NB4 (cell line): ENCODE measurements around the gene ATP7A.
"Not testable (repeated sequence)": the region's sequence is repeated elsewhere in the genome, so short reads cannot be mapped to it uniquely, and the experiment has no call there.

Experiments
- DNase-seq: peaks from one replicate; pipeline ENCODE4 v3.0.0; 2010; ENCODE audit warnings: low read depth
- H3K4me3 ChIP-seq: one replicate; pipeline ENCODE4 v1.5.1; 2011; ENCODE audit warnings: mild to moderate bottlenecking, low read depth, low read length, moderate library complexity
- MAX ChIP-seq: IDR thresholded peaks from 2 replicates; pipeline ENCODE4 v1.6.1; 2011; ENCODE audit warnings: low read depth, low read length
- MYC ChIP-seq: IDR thresholded peaks from 2 replicates; pipeline ENCODE4 v1.6.1; 2011; ENCODE audit warnings: low read depth, low read length
- POLR2A ChIP-seq: IDR thresholded peaks from 2 replicates; pipeline ENCODE4 v1.6.1; 2011; ENCODE audit warnings: mild to moderate bottlenecking; ENCODE audit not compliant: insufficient read length; ENCODE audit errors: extremely low read depth
- TF ChIP-seq, protein P1 (sequence below): IDR thresholded peaks from one replicate; pipeline ENCODE4 v1.5.1; 2012; ENCODE audit warnings: low read depth, low read length

ATP7A gene

GRCh38 chrX:77899081-77899828, 11.2 kb upstream of the ATP7A start, which contains the start of gene COX7B:
Gene COX7B (plus strand): TSS chrX:77899468. CDS start chrX:77899554, 86 bp downstream.
- TF ChIP-seq POLR2A (peak; percentile 84), MYC (peak; percentile 71), MAX (peak; percentile 19)
- TF ChIP-seq, protein P1, sequence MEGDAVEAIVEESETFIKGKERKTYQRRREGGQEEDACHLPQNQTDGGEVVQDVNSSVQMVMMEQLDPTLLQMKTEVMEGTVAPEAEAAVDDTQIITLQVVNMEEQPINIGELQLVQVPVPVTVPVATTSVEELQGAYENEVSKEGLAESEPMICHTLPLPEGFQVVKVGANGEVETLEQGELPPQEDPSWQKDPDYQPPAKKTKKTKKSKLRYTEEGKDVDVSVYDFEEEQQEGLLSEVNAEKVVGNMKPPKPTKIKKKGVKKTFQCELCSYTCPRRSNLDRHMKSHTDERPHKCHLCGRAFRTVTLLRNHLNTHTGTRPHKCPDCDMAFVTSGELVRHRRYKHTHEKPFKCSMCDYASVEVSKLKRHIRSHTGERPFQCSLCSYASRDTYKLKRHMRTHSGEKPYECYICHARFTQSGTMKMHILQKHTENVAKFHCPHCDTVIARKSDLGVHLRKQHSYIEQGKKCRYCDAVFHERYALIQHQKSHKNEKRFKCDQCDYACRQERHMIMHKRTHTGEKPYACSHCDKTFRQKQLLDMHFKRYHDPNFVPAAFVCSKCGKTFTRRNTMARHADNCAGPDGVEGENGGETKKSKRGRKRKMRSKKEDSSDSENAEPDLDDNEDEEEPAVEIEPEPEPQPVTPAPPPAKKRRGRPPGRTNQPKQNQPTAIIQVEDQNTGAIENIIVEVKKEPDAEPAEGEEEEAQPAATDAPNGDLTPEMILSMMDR, result peak; percentile 34
- H3K4me3 ChIP-seq, result peak within 1 kb of the TSS; percentile 95
- DNase-seq, result peak; percentile 94

GRCh38 chrX:77900688-77901087, 9.8 kb upstream of the ATP7A start:
- DNase-seq, result peak; percentile 48
- peak overlapping the region; percentile 95 for H3K4me3 ChIP-seq
- TF ChIP-seq MAX (no peak), POLR2A (no peak), MYC (no peak)
- TF ChIP-seq, protein P1, result no peak

DNA sequence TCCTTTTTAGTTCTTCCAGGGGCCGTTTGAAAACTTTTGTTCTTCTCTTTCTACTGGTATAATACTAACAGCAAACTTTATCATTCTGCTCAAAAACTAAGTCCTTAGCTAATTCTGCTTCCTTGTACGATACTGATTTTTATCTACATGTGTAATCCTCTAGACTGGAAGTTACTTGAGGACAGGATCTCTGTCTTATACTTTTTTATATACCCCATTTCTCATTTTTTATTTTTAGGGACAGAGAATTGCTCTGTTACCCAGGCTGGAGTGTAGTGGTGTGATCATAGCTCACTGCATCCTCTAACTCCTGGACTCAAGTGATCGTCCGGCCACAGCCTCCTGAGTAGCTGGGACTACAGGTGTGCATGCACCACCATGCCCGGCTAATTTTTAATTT, 9.0 kb upstream of the ATP7A start:
- TF ChIP-seq, protein P1, result no peak
- TF ChIP-seq POLR2A (no peak), MAX (no peak), MYC (no peak)
- peak overlapping the region; percentile 95 for H3K4me3 ChIP-seq
- DNase-seq, result no peak

DNA sequence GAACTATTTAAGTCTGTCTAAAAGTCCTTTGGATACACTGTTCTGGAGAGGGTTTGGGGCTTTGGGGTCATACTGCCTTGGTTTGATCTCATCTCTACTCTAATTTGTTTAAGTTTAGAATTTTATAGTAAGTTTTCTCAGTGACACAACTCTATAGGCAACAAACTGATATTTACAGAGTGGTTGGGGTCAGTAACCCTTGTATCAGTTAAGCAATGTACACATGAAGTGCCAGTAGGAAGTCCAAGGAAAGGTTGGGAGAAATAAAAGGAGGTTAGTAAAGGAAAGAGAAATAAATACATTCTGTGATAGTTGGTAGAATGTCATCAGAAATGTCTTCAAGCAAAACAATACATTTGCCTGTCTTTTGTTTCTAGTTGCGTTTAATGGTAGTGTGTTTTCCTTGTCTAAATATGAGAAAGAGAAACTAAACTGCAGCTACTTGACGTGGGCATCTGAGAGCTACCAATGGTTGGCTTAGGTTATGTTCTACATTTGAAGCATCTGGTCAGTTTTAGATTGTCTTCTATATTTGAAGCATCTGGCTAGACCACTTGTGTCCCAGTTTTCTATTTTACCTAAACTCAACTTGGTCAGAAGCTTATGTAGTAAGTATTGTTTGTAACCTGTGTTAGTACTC, 6.9 kb downstream of the ATP7A start:
- H3K4me3 ChIP-seq, result no peak overlapping the region
- no peak for DNase-seq
- TF ChIP-seq, protein P1, result no peak
- TF ChIP-seq POLR2A, result no peak
- no peak for TF ChIP-seq MAX
- no peak for TF ChIP-seq MYC

- H3K4me3 ChIP-seq, result no peak overlapping the region
- no peak for DNase-seq
- TF ChIP-seq, protein P1, result no peak
- TF ChIP-seq POLR2A (no peak), MAX (no peak), MYC (no peak)
These were observed 8.1 kb downstream of the ATP7A start for GRCh38 chrX:77918568-77918967.

DNA sequence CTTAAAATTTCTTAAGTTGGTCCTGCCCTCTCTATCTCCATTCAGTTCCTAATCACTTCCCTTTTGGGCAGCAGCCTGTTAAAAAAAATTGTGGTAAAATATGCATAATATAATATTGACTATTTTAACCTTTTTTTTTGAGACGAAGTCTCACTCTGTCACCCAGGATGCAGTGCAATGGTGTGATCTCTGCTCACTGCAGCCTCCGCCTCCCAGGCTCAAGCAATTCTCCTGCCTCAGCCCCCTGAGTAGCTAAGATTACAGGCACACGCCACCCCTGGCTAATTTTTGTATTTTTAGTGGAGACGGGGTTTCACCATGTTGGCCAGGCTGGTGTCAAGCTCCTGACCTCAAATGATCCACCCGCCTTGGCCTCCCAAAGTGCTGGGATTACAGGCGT, 8.9 kb downstream of the ATP7A start:
- not testable (repeated sequence) for DNase-seq, H3K4me3 ChIP-seq
